SKM-1 (cell line): ENCODE results near the gene ALDH1A1.

Source experiments
- DNase-seq: peaks from one replicate; lab custom pipeline; 2025; ENCODE audit not compliant: unreplicated experiment; lab: John Stamatoyannopoulos, UW

ALDH1A1 gene

GRCh38 chr9:72979405-72980100, 26.7 kb upstream of the ALDH1A1 start:
- DNase-seq: no peak

GRCh38 chr9:72978744-72979143, 25.9 kb upstream of the ALDH1A1 start:
- no peak for DNase-seq

GRCh38 chr9:72977670-72978069, 24.8 kb upstream of the ALDH1A1 start:
- no peak for DNase-seq

- DNase-seq: no peak
These were observed 21.6 kb upstream of the ALDH1A1 start for GRCh38 chr9:72974501-72974900.

GRCh38 chr9:72972636-72973035, 19.8 kb upstream of the ALDH1A1 start:
- DNase-seq: no peak

DNA sequence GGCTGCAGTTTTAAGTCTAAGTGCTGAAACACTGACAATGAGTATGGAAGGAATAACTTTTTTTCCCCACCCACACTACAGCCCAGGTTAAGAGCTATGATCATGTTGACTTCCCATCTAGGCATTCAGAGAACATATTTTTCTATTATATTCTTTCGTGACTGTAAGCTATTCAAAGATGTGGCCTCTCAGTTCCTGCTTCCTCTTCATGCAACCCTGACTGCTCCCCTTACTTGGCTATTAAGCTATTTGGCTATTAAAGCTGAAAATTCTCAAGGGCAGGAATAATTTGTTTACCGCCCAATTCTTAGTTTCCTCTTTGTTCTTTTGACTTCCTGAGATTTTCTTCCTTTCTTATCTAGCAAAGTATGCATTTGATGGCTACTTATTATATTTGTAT, 18.6 kb upstream of the ALDH1A1 start:
- DNase-seq: no peak

- DNase-seq: no peak
These were observed 7.6 kb upstream of the ALDH1A1 start for GRCh38 chr9:72960446-72960845.

- DNase-seq: no peak
These were observed 5.8 kb upstream of the ALDH1A1 start for GRCh38 chr9:72958485-72959281.

DNA sequence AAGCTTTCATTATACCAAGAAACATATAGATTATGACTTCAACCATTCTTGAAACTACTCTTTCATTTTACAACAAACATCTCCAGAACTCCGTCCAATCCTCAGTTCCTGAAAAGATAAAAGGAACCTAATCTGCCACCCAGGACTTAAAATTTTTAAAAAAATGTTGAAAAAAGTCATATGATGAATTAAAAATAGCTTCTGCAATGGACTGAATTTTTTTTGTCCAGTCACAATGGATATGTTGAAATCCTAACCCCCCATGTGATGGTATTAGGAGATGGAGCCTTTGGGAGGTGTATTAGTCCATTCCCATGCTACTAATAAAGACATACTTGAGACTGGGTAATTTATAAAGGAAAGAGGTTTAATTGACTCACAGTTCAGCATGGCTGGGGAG, 2.7 kb upstream of the ALDH1A1 start:
- DNase-seq: no peak

GRCh38 chr9:72955126-72955455, 2.2 kb upstream of the ALDH1A1 start:
- no peak for DNase-seq

GRCh38 chr9:72954431-72955125, 1.7 kb upstream of the ALDH1A1 start:
- DNase-seq: no peak

- DNase-seq: no peak
These were observed 517 bp downstream of the ALDH1A1 start for GRCh38 chr9:72952381-72952690.

GRCh38 chr9:72951520-72952380, 1.1 kb downstream of the ALDH1A1 start:
- no peak for DNase-seq

GRCh38 chr9:72950875-72951442, 1.9 kb downstream of the ALDH1A1 start:
- no peak for DNase-seq

GRCh38 chr9:72949918-72950325, 2.9 kb downstream of the ALDH1A1 start:
- no peak for DNase-seq

DNA sequence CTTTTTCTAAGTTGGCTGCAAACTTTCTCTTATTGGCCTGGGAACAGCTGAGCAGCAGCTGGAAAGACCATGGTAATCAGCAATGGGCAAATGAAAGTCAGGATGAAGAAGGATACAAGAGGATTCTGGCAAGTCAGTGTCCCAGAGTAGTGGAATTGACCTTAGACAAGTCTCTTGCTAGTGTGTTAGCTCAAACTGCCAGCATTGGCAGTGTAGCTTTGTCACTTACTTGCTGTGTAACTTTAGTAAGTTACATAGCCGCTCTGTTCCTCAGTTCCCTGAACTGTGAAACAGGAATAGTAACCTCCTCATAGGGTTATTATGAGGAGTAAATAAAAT, 3.6 kb downstream of the ALDH1A1 start:
- DNase-seq: no peak

DNA sequence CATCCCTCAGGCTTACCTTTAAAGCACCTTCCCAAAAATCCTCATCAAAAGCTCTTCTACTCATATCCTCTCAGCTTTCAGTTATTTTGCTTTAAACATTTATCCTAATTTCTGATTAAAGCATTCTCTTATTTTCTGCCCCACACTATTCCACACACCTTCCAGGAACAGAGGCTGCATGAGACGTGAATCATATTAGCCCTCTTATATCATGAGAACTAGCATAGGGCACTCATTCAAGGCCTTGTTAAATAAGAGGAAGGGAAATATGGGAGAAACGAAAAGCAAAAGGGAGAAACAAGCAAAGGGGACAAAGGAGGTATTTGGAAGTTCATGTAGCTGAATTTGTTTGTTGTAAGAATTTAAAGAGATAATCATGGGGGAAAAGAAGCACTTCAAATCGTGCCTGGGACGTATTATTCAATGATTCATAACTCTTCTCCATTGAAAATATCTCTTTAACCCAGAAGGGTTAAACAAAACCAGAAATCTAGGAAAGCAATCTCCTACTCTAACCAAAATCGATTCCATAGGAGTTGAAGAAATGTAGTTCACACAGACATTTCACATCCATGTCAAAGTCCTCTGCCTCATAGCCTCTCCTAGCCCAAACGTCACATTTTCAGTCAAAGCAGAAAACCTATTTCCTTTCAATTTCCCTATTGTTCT, 4.1 kb downstream of the ALDH1A1 start:
- DNase-seq: no peak

DNA sequence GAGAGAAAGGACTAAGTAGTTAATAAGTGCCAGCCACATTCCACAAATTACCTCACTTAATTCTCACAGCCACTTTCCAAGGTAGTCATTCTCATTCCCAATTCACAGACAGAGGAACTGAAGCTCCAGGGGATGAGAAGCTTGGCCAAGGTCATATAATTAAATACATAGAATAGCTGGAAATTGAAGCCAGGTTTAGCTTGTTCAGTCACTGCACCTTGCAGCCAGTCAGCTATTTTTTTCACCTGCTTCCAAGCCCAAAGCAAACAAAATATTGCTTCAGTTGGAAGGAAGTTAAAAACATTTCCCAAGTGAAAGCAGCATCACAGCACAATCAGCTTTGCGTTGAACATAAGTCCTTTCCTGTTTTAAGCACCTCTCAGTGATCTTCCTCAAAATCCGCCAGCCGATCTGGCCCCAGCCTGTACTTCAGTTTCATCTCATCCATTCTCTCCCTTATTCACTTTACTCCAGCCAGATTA, 4.8 kb downstream of the ALDH1A1 start:
- no peak for DNase-seq

- no peak for DNase-seq
These were observed 6.0 kb downstream of the ALDH1A1 start for GRCh38 chr9:72946821-72947220.

GRCh38 chr9:72946318-72946717, 6.5 kb downstream of the ALDH1A1 start:
- no peak for DNase-seq
